Urothelium cell line (cell line): ENCODE measurements around the gene EP400.
A peak's percentile ranks its signal among the peaks of the same experiment; 100 is the strongest.

ENCODE experiments used
- DNase-seq: peaks from one replicate; pipeline ENCODE4 v3.0.0; 2011; ENCODE audit warnings: low spot score, mixed read lengths
- FAIRE-seq: peaks from 2 replicates; lab custom pipeline; 2011; peaks lifted over from hg19 to GRCh38; lab: Jason Lieb, UNC

The EP400 gene

GRCh38 chr12:131949431-131950181 lies at the start of gene EP400:
Gene EP400, plus strand, starts transcription at chr12:131949942. Its CDS starts 10,678 bp downstream, at chr12:131960620.
- FAIRE-seq (peak; percentile 77), DNase-seq (peak; percentile 97)

GRCh38 chr12:131900397-131900796 lies 49.3 kb upstream of the EP400 start:
- FAIRE-seq (no peak), DNase-seq (no peak)

- FAIRE-seq (no peak), DNase-seq (no peak)
Observed at GRCh38 chr12:131901431-131902331, 48.1 kb upstream of the EP400 start.

GRCh38 chr12:131902332-131903241 lies 47.2 kb upstream of the EP400 start:
- DNase-seq (no peak), FAIRE-seq (no peak)

GRCh38 chr12:131903270-131904255 lies 46.2 kb upstream of the EP400 start:
- DNase-seq (no peak), FAIRE-seq (no peak)

- FAIRE-seq (no peak), DNase-seq (no peak)
Observed at GRCh38 chr12:131904346-131904745, 45.4 kb upstream of the EP400 start.

GRCh38 chr12:131905081-131905629 lies 44.6 kb upstream of the EP400 start:
- DNase-seq: no peak
- no peak for FAIRE-seq

GRCh38 chr12:131905630-131906091 lies 44.1 kb upstream of the EP400 start:
- no peak for FAIRE-seq
- no peak for DNase-seq

- FAIRE-seq (no peak), DNase-seq (no peak)
Observed at GRCh38 chr12:131907379-131908091, 42.2 kb upstream of the EP400 start.

- no peak for DNase-seq
- no peak for FAIRE-seq
Observed at GRCh38 chr12:131908092-131909080, 41.4 kb upstream of the EP400 start.

- FAIRE-seq: no peak
- DNase-seq: no peak
Observed at GRCh38 chr12:131909081-131909751, 40.5 kb upstream of the EP400 start.

GRCh38 chr12:131909752-131910219 lies 40.0 kb upstream of the EP400 start:
- FAIRE-seq (no peak), DNase-seq (no peak)

GRCh38 chr12:131910302-131911027 lies 39.3 kb upstream of the EP400 start:
- FAIRE-seq (no peak), DNase-seq (no peak)

GRCh38 chr12:131911028-131911650 lies 38.6 kb upstream of the EP400 start:
- DNase-seq (no peak), FAIRE-seq (no peak)

GRCh38 chr12:131911851-131912477 lies 37.8 kb upstream of the EP400 start:
- DNase-seq (no peak), FAIRE-seq (no peak)
